HTERT RPE-1 (cell line): ENCODE measurements around the gene BARD1.
"Not testable (repeated sequence)": the region's sequence is repeated elsewhere in the genome, so short reads cannot be mapped to it uniquely, and the experiment has no call there.

Source experiments
- in situ Hi-C: fragments of 300-500 bp; cut with MboI; formaldehyde crosslinking; loops from 4 replicates; pipeline ENCODE4 v1.14.3; 2020; ENCODE audit warnings: low sequenced_read_pairs

The BARD1 gene

DNA sequence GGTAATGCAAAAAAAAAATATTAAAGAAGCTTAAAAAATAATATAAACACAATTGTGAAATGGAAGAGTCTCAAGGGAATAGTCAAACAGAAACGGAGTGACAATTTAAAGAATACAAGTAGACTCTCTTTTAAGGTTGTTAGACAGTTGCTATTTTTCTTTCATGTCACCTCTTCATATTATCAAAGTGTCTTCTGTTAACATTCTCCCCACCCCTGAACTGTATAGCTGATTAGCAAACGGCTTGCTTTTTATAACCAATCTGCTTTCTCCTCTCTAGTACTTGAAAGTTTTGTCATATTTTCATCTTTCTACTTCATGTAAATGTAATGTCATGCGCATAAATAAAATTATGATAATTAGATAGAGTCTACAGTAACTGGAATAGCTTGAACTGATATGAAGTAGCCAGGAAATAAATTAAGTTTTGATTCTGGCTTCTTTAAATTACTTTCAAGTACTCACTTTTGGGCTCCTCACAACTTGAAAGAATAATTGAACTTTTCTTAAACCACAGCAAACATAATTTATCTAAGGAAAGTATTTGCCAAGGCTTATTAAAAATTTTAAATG lies 37.0 kb downstream of the BARD1 start:
- in situ Hi-C loops, result no loop called here

DNA sequence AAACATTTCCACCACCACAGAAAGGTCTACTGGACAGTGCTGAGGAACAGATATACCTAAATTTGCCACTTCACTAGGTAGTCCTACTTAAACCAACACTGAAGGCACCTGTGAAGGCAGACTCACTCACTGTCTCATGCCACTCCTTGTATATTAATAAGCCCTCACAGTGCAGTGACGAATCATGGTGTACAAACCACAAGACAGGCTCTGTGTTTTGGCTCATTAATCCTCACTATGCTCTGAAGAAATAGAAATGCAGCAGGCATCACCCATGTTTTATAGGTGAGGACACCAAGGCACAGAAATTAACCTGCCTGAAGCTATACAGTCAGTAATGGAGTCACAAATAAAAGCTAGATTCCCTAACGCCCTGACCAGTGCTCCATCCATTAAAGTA lies 44.3 kb downstream of the BARD1 start:
- in situ Hi-C loops, result no loop called here

DNA sequence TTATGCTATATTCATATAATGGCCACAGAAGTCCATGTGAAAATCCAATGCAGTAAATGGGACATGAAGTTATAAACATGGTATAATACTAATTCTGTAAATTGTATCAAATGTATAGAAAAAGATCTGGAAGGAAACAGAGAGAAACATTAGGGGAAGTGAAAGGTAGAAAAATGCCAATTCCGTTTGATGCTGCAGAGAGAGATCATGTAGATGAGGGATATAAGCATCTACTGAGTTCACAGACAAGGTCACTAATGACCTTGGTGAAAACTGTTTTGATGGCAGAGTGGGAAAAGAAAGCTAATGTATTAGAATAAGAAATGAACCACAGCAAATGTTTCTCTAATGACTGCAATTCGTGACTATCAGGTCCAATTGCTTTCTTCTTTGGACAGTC lies 56.0 kb downstream of the BARD1 start:
- in situ Hi-C loops, result no loop called here

DNA sequence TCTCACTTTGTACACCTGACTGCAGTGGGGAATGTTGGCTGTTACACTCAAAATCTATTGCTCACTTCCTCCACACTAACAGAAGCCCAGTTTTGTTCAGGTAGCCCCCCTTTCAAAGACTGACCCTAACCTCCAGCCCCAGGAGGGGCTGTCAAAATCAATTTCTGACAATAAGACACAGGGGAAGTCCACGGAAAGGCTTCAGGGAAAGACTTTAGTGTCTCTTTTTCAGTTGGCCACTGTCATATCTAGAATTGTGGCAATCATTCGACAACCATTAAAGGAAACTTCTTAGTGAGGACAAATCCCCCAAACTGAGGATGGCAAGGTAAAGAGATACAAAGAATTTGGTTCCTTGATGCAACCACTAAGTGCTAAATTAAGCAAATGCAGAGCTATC lies 59.0 kb downstream of the BARD1 start:
- in situ Hi-C loops, result no loop called here

DNA sequence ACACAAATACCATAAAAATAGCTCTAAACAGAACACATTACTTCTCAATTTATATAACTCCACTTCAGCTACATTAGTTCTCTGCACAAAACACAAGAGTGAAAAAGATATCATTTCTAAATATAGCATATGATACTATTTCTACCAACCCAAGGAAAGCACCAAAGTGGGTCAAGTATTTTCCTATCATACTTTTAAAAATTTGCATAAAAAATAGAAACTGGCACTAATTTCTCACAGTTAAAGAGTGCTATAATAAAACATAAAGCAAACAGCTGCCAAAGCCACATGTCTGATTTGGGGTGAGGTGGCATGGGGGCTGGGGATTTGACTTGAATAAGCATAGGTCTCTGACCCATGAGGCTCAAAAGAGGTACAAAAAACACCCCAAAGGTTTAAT lies 61.5 kb downstream of the BARD1 start:
- in situ Hi-C loops, result no loop called here

DNA sequence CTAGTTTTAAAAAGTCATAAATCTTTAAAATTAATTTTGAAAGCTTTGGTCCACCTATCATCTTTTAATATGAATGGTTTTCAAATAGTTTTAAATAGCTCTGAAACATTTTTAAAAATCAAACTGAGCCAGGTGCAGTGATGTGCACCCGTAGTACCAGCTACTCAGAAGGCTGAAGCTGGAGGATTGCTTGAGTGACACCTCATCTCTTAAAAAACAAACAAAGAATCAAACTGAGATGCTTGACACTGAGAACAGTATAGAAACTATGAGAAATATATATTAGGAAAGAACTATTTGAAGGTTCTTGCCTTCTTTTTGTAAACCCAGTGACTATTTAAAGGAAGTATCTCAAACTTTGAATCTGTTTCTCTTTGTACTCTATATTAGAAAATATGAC lies 67.4 kb downstream of the BARD1 start:
- in situ Hi-C loops, result no loop called here

DNA sequence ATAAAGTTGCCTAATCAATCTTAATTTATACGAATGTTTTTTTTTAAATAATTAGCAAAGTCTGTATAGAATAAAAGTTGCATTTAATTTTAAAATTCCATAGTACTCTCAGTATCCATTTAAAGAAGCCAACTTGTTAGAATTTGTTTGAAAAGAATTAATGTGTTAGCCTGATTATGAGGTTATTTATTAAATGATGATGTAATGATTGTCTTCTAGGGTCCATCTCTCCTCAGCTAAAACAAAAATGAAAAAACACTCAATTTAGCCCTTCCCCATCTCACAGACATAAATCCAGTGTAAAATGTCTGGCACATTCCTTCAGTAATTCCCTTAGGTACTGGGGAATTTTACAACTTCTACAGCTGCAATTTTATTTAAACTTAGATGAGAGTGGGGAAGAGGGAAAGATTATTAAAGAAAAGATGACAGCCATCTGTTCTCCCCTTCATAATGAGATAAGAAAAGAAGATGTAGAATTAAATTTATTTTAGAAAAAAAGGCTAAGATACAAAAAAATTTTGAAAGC lies 68.6 kb downstream of the BARD1 start:
- in situ Hi-C loops, result no loop called here

DNA sequence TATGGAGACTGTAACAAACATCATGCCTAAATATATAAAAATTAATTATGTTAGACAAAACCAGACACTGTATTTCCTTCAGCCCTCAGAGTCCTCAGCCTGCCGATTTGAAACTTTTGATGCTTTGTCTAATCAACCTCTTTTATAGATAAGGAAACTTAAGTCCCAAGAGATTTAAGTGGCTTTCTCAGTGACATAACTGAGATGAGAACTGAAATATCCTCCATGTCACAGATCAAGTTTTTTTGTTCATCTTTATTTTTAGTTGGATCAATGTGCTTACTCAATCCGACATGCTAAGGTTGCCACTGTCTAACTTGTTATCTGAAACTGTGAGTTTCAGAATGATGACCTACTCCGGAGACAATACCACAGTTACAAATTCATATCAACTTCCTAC lies 72.3 kb downstream of the BARD1 start:
- in situ Hi-C loops, result no loop called here

DNA sequence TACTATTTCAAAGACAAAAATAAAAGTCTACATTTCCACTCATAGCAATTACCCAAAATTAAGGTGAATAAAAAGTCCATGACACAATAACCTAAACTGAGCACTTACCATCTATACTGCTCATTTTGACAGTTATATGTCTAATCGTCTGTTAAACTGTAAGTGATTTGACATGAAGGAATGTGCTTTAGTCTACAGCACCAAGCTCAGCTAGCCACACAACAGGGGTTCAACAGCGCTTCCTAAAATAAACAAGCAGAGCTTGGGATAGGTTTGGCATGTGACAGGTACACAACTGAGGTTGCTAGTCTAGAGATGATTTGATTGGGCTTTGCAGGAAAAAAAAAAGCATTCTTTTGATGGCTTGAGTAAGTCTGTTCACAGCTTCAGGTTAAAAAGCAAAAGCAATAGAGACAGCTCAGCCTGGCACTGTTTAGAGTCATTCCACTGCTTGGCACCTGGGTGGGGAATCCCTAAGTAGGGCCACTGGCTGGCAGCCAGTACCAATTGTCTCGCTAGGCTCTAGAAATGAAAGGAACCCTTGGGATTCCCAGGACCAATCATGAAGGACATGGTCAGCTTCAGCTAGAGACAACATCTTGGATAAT lies 78.6 kb downstream of the BARD1 start:
- in situ Hi-C loops, result no loop called here

DNA sequence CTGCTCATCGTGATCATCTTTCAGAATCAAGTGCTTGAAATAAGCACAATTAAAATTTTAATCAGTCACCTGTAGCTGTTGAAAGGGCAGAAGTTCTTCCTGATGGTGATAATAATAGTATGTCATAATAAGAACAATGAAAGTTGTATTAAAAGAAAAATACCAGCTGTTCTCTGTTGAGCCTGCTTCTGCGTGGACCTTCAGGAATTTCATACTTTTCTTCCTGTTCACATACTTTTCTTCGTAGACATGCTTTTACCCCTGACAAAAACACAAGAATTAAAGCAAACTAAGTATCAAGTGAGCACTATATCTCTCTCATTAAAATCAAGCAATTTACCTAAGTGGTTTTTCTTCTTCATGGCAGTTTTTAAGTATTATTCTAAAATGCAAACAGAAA lies 79.2 kb downstream of the BARD1 start:
- in situ Hi-C loops, result no loop called here

DNA sequence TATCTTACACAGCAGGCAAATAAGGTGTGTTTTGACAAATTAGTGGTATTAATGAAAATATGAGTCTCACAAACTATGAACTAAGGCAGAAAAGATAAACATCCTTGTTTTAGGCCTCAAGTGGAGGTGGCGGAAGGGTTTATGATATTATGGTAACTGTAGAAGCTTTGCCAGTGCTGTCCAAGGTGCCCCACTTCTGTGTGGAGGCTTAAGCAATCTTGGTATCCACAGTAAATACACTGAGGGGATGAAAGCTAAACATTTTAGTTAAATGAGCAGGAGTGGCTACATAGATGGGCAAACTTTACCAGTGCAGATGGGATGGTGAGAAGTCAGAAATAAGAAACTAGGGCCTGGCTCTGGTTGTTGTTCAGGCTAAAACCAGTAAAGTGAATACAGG lies 84.7 kb downstream of the BARD1 start:
- in situ Hi-C loops, result no loop called here

DNA sequence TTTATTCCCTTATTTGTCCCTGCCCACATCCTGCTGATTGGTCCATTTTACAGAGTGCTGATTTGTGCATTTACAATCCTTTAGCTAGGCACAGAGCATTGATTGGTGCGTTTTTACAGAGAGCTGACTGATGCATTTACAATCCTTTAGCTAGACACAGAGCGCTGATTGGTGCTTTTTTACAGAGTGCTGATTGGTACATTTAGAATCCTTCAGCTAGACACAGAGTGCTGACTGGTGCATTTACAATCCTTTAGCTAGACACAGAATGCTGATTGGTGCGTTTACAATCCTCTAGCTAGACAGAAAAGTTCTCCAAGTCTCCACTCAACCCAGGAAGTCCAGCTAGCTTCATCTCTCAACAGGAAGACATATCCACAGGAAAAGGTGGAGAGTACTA lies 91.6 kb downstream of the BARD1 start:
- in situ Hi-C loops, result not testable (repeated sequence)

DNA sequence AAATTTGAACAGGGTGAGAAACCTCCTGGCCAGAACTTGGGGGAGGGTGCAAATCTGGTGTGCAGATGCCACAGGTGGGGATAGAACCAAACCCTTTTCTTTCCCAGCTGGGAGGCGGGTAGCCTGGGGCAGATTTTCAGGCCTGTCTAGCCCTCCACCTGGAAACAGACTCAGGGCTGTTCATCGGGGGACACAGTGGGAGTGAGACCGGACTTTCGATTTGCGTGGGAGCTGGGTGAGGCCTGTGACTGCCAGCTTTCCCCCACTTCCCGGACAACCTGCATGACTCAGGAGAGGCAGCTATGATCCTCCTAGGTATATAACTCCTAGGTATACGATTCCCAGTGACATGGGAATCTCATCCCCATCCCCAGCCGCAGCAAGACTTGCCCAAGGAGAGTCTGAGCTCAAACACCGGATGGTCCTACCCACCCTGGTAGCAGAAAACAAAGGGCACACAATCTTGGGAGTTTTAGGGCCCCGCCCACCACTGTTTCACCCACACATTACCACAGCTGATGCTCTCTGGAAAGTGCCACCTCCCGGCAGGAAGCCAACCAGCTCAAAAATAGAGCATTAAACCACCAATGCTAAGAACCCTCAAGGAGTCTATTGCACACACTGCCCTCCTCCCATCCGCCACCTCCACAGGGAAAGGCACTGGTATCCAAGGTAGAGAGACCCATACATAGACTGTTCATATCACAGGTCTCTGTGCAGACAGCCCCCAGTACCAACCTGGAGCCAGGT lies 92.5 kb downstream of the BARD1 start:
- in situ Hi-C loops, result no loop called here

DNA sequence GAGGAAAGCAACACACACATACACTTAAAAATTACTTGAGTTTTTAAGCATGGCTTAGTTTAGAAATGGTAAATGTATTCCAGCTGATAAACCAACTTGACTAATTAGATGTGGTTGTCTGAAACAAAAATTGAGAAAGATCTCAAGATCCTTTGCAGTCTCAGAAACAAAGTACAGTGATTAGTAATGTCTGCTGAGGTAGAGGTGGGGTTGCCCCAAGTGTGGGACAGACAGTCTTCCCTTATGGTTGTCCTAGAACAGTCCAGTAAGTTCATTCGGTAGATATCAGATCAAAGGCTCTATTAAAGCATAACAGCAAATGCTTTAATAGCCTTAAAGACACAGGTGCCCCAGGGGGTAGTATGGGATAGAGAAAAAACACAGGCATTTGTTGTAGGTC lies 94.5 kb downstream of the BARD1 start:
- in situ Hi-C loops, result no loop called here

DNA sequence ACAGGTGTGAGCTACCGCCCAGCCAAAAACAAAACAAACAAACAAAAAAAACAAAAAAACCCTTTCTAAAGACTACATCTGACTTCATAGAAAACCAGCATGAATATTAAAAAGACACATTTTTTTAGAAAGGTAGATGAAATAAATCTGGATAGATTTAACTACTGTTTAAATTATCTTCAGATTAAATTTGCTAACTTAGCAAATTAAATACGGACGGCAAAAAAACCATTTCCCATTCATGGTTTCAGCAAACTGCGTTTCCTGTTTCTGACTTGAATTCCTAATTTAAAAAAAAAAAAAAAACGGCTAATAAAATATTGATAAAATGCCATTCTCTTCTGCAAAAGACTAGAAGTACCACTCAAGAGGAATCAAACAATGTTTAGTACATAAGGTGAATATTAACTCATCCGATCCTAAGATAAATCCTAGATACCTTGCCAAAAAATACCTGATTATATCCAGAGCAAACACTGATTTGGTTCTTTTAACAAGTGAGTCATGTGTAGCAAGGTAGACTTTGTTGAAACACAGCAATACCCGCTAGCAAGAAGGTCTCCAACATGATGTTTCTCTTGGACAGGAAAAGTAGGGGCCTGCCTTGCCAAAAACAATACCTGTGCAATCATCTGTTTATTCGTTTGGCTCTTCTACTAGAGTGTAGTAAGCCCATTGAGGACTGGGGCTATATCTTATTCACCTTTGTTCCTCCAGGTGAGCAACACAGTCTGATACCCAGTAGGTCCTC lies 96.2 kb downstream of the BARD1 start:
- in situ Hi-C loops, result no loop called here

DNA sequence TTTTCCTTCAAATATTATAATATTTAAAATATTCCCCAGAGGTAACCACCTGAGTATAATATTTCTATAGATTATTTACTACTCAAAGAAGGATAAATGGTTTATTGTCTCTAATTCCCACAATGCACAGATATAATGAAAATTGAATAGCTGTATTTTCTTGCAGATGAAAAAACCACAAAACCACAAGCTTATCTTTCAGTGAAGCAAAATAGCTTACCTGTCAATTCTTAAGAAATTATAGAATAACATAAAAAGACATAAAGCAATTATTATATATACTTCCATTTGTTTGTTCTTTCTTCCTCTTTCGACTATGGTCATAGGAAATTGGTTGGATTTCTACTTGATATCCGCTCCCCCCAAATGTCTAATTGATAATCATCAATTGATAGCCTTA lies 98.8 kb downstream of the BARD1 start:
- in situ Hi-C loops, result no loop called here

DNA sequence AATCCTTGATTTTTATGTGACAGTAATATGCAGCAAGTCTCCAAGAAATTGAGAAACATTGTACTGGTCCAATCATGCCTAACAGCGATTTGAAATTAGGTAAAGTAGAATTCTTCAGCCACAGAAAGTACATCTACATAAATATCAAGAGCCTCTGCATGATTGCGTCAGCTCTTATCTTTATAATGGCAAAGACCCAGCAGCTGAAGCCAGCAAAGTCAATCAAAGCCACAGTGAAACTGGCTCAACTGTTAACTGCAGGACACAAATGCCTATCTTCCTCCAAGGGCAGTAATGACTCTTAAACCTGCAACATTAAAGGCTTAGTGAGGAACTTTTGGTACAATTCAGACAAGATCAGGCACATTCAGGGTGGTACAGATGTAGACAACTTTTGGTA lies 102.5 kb downstream of the BARD1 start:
- in situ Hi-C loops, result no loop called here

DNA sequence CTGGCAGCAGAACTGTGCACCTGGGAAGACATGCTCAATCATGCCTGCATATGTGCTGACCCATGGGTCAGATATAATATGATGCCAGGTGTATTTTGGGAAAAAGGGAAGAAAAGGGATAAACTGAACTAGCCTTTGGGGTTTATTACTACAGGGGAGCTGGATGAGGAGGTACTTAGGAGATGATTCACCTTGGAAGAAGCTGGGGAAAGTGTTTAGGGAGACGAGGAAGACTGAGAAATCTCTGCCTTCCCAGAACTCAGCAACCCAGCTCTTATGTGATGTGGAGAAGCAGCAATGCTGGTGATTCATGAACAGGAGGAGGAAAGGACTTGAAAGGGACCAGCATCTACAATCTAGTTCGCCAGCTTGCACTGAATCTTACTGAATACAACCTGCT lies 110.2 kb downstream of the BARD1 start:
- in situ Hi-C loops, result no loop called here

DNA sequence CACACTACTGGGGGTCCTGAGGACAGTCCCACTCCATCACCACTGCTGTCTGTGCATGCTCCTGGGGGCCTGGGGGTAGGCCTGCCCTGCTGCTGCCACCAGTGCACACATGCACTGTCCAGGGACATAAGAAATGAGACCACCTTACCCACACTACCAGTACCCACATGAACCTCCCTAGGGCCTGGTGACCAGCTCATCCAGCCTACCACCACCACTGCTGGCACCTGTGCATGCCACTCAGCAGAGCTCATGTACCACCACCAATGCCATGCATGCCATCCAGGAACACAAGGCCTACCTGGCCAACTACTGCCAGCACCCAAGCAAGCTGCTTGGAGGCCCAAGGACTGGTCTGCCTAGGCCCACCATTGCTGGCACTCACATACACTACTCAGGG lies 112.8 kb downstream of the BARD1 start:
- in situ Hi-C loops, result no loop called here

DNA sequence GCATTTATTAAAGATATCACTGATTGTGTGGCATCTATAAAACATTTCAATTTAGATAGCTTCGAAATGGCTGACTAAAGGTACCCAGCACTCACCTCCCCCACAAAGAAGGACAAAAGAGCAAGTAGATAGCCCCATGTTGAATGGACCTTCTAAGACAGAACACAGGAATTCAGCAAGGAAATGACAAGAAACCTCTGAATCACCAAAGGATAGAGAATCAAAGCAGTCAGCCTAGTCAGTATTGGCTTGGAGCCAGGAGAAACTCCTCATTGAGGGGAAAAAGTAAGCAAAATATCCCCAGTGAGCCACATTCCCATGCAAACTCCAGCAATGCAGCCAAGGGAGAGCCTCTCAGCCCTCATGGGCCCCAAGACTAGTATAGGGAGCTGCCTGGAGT lies 113.7 kb downstream of the BARD1 start:
- in situ Hi-C loops, result no loop called here

DNA sequence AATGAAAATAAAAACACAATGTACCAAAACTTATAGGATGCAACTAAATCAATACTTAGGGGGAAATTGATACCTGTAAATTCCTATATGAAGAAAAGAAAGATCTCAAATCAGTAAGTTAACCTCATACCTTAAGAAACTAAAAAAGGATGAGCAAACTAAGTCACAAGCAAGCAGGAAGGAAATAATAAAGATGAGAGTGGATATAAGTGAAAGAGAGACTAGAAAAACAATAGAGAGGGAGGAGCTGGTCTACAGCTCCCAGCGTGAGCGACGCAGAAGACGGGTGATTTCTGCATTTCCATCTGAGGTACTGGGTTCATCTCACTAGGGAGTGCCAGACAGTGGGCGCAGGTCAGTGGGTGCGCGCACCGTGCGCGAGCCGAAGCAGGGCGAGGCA lies 125.9 kb downstream of the BARD1 start:
- in situ Hi-C loops, result not testable (repeated sequence)

DNA sequence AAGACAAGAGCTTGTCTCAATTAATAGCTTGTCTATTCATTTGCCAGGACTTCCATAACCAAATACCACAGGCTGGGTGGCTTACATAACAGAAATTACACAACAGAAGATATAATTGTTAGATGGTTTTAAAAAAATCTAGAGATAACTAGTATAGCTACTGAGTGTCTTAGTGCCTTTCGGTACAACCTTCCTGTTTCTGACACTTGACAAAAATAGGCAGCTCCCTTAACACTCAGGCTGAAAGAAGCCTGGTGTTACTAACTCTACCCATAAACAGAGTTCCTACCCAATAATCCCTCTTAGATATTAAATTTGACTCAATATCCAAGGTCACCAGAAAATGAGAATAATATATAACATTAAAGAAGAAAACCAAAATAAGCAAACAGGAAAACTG lies 129.7 kb downstream of the BARD1 start:
- in situ Hi-C loops, result no loop called here
